SK-N-SH (cell line): Measurements from ENCODE around the gene CLCN2. TPM values are rescaled to one million over a fixed set of nuclear protein-coding genes. Genes with fewer than 3 reads are reported as not detected.
A peak's percentile ranks its signal among the peaks of the same experiment; 100 is the strongest.

Source experiments
- CTCF ChIA-PET: fragments of 300-600, 350-600 bp; formaldehyde crosslinking; extraction: SDS; loops from one replicate; lab custom pipeline; 2021; lab: Yijun Ruan, JAX
- POLR2A ChIA-PET: fragments of 350-600 bp; sonication (Branson Sonifier 250); formaldehyde crosslinking; extraction: SDS; loops from one replicate; lab custom pipeline; 2020; ENCODE audit warnings: antibody characterized with exemption, inconsistent platforms; lab: Yijun Ruan, JAX
- DNase-seq: peaks from one replicate; pipeline ENCODE4 v3.0.0; 2012
- H2AFZ ChIP-seq: fragments of 200-600 bp; sonication (generic); 2 replicates; pipeline ENCODE4 v1.8.1; 2016; ENCODE audit warnings: antibody characterized with exemption, mild to moderate bottlenecking, low read depth
- H3F3A ChIP-seq: fragments of 200-600 bp; sonication (generic); replicated peaks from 2 replicates; pipeline ENCODE3; 2016; ENCODE audit warnings: antibody characterized with exemption, mild to moderate bottlenecking; ENCODE audit not compliant: insufficient read depth
- H3K27ac ChIP-seq, 2 experiments: fragments of 200-500 bp in 1 of 2; fragments of 200-600 bp in 1 of 2; sonication (Bioruptor generic) in 1 of 2; sonication (generic), shearing (Covaris generic) in 1 of 2; 2 replicates each; pipeline versions ENCODE4 v1.5.1 to v1.6.1; 2014 to 2016; ENCODE audit warnings: low read depth in 2 of 2, inconsistent platforms in 1 of 2, low read length in 1 of 2, mild to moderate bottlenecking in 1 of 2, mixed read lengths in 1 of 2
- H3K27me3 ChIP-seq: fragments of 200-600 bp; sonication (generic), shearing (Covaris generic); 2 replicates; pipeline ENCODE4 v1.6.1; 2016; ENCODE audit warnings: mixed run types; ENCODE audit not compliant: insufficient read depth
- H3K36me3 ChIP-seq, 2 experiments: fragments of 200-500 bp in 1 of 2; fragments of 200-600 bp in 1 of 2; sonication (Bioruptor generic) in 1 of 2; sonication (generic) in 1 of 2; replicated peaks in 1 of 2; 2 replicates each; pipeline versions ENCODE3 to v1.5.1; 2014 to 2016; ENCODE audit warnings: low read length in 1 of 2, mild to moderate bottlenecking in 1 of 2; ENCODE audit not compliant: insufficient read depth in 2 of 2, control insufficient read depth in 1 of 2
- H3K4me1 ChIP-seq, 2 experiments: fragments of 200-500 bp in 1 of 2; fragments of 200-600 bp in 1 of 2; sonication (Bioruptor generic) in 1 of 2; sonication (generic), shearing (Covaris generic) in 1 of 2; 2 replicates each; pipeline versions ENCODE4 v1.5.1 to v1.6.1; 2014 to 2016; ENCODE audit warnings: low read depth in 1 of 2, low read length in 1 of 2, mixed run types in 1 of 2; ENCODE audit not compliant: insufficient read depth in 2 of 2, control insufficient read depth in 1 of 2
- H3K4me2 ChIP-seq: fragments of 200-600 bp; sonication (generic), shearing (Covaris generic); 2 replicates; pipeline ENCODE4 v1.6.1; 2017; ENCODE audit warnings: mixed run types
- H3K4me3 ChIP-seq, 2 experiments: fragments of 200-500 bp in 1 of 2; fragments of 200-600 bp in 1 of 2; sonication (Bioruptor generic) in 1 of 2; sonication (generic), shearing (Covaris generic) in 1 of 2; 2 replicates each; pipeline versions ENCODE4 v1.5.1 to v1.8.1; 2014 to 2016; ENCODE audit warnings: low read depth in 2 of 2, inconsistent platforms in 1 of 2, low read length in 1 of 2, mild to moderate bottlenecking in 1 of 2, mixed read lengths in 1 of 2, moderate library complexity in 1 of 2
- H3K79me2 ChIP-seq: fragments of 200-600 bp; sonication (generic); 2 replicates; pipeline ENCODE4 v1.8.1; 2017; ENCODE audit warnings: mild to moderate bottlenecking; ENCODE audit not compliant: insufficient read depth
- H3K9ac ChIP-seq: fragments of 200-600 bp; sonication (generic); 2 replicates; pipeline ENCODE4 v1.6.1; 2017; ENCODE audit warnings: mixed run types
- H3K9me2 ChIP-seq: fragments of 200-600 bp; sonication (generic); 2 replicates; pipeline ENCODE4 v1.6.1; 2017; ENCODE audit warnings: mixed run types
- H3K9me3 ChIP-seq: fragments of 200-600 bp; sonication (generic); 2 replicates; pipeline ENCODE4 v1.6.1; 2017; ENCODE audit warnings: mixed run types, mild to moderate bottlenecking, moderate library complexity
- H4K20me1 ChIP-seq: fragments of 200-600 bp; sonication (generic); 2 replicates; pipeline ENCODE4 v1.6.1; 2017; ENCODE audit warnings: mild to moderate bottlenecking, mixed run types; ENCODE audit not compliant: insufficient read depth
- FOXJ3 ChIP-seq: sonication (generic); formaldehyde crosslinking; IDR thresholded peaks from 2 replicates; pipeline ENCODE4 v1.5.1; 2020; ENCODE audit warnings: mild to moderate bottlenecking, missing genetic modification reagents
- GABPA ChIP-seq: IDR thresholded peaks from 2 replicates; pipeline ENCODE4 v1.4.0; 2012; ENCODE audit warnings: low read depth, mild to moderate bottlenecking
- IRF3 ChIP-seq: fragments of 150-350 bp; IDR thresholded peaks from 2 replicates; pipeline ENCODE4 v1.6.1; 2016; ENCODE audit warnings: mild to moderate bottlenecking, low read depth, low read length
- MAX ChIP-seq: IDR thresholded peaks from 2 replicates; pipeline ENCODE4 v1.4.0; 2012; ENCODE audit warnings: low read depth
- MEF2A ChIP-seq: IDR thresholded peaks from 2 replicates; pipeline ENCODE4 v1.4.0; 2012; ENCODE audit warnings: low read depth, borderline replicate concordance
- MXI1 ChIP-seq: IDR thresholded peaks from 2 replicates; pipeline ENCODE4 v1.6.1; 2012; ENCODE audit warnings: mild to moderate bottlenecking, low read depth, low read length, improper control_type of control experiment
- RFX5 ChIP-seq: IDR thresholded peaks from 2 replicates; pipeline ENCODE4 v1.6.1; 2012; ENCODE audit warnings: mild to moderate bottlenecking, improper control_type of control experiment, low read length
- SIN3A ChIP-seq: IDR thresholded peaks from 2 replicates; pipeline ENCODE4 v1.6.1; 2012; ENCODE audit warnings: low read depth, mild to moderate bottlenecking, low read length, moderate library complexity, borderline replicate concordance
- TAF1 ChIP-seq: IDR thresholded peaks from 2 replicates; pipeline ENCODE4 v1.6.1; 2012; ENCODE audit warnings: low read depth, mild to moderate bottlenecking, low read length, moderate library complexity, borderline replicate concordance
- TCF12 ChIP-seq: IDR thresholded peaks from 2 replicates; pipeline ENCODE4 v1.4.0; 2012
- USF1 ChIP-seq: IDR thresholded peaks from 2 replicates; pipeline ENCODE4 v1.4.0; 2012; ENCODE audit warnings: low read depth, borderline replicate concordance
- USF2 ChIP-seq: fragments of 150-350 bp; IDR thresholded peaks from 2 replicates; pipeline ENCODE4 v1.6.1; 2017; ENCODE audit warnings: antibody characterized with exemption, low read length, low read depth, borderline replicate concordance
- YY1 ChIP-seq: IDR thresholded peaks from 2 replicates; pipeline ENCODE4 v1.4.0; 2012; ENCODE audit warnings: low read depth, mild to moderate bottlenecking
- WGBS: methylation state at CpG from one replicate; pipeline ENCODE4 v1.1.6; 2017; ENCODE audit warnings: low lambda C conversion rate; 5-methylcytosine and 5-hydroxymethylcytosine counted together
- polyA plus RNA-seq, 3 experiments: library from polyadenylated mRNA; depleted of rRNA; stranded (reverse); fragments of >200 nt; gene quantifications; 2 replicates each; pipeline ENCODE4 v1.2.3, GENCODE V29; 2012
- TF ChIP-seq, protein P1 (sequence below): IDR thresholded peaks from 2 replicates; pipeline ENCODE4 v1.6.1; 2012; ENCODE audit warnings: mild to moderate bottlenecking, low read depth, low read length, moderate library complexity

The CLCN2 gene
- polyA plus RNA-seq, 1 of the 3 experiments (the other 2 are of a cell fraction) = 9.1 TPM

DNA sequence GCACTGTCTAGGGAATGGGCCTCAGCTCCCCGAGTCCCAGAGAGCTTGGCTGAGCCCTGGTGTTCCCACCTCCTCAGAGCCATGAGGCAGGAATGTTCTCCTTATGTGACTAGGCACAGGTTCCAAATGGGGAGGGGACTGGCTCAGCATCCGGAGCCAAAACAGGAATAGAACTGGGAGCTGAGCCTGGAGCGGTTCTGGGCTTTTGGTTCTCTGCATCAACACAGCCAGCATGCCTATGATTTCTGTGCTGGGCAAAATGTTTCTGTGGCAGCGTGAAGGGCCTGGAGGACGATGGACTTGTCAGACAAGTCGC is 24.0 kb downstream of the CLCN2 start, which contains the start of gene FAM131A:
TSS of gene FAM131A (plus strand) at position 202 of the 316 bp plus-strand sequence. CDS start at position 233, 31 bp downstream.
- ChIA-PET CTCF (interaction anchor here (0.7 to 5.2 kb wide), 5 partner anchors 8 to 53 kb away, joined by 3 to 63 read pairs (median 4); no protein-coding TSS in a partner anchor), POLR2A (interaction anchor here (0.7 to 3.1 kb wide), 7 partner anchors 8 to 31 kb away, joined by 3 to 19 read pairs (median 4); partner anchors contain the start of genes CLCN2 and POLR2H)
- no peaks in the 10 kb centered on the region for H3K9me2 ChIP-seq
- peak within 1 kb of the TSS; percentile 72 to 74 for H3K4me3 ChIP-seq
- no peaks in the 10 kb centered on the region for H3K27me3 ChIP-seq
- no peak within 1 kb of the TSS for H2AFZ ChIP-seq
- H3K4me2 ChIP-seq = peak within 1 kb of the TSS; percentile 85
- H3K9me3 ChIP-seq = no peaks in the 10 kb centered on the region
- H4K20me1 ChIP-seq = peaks cover 19% of the 10 kb centered on the region
- peak within 1 kb of the TSS; percentile 90 to 92 for H3K27ac ChIP-seq
- DNase-seq = no peak
- H3F3A ChIP-seq = peaks cover 36% of the 10 kb centered on the region
- H3K36me3 ChIP-seq = peaks cover 19 to 35% of the 10 kb centered on the region in 2 experiments
- WGBS = 58% methylated on average over 6 of the region's 6 CpGs
- H3K79me2 ChIP-seq = peaks cover 74% of the 10 kb centered on the region
- H3K4me1 ChIP-seq = peaks cover 37 to 45% of the 10 kb centered on the region in 2 experiments; a peak in 3 of 4 replicates
- TF ChIP-seq SIN3A (no peak), GABPA (no peak), RFX5 (no peak), YY1 (no peak), IRF3 (no peak), TCF12 (no peak), MAX (no peak), MEF2A (no peak)
- TF ChIP-seq, protein P1, sequence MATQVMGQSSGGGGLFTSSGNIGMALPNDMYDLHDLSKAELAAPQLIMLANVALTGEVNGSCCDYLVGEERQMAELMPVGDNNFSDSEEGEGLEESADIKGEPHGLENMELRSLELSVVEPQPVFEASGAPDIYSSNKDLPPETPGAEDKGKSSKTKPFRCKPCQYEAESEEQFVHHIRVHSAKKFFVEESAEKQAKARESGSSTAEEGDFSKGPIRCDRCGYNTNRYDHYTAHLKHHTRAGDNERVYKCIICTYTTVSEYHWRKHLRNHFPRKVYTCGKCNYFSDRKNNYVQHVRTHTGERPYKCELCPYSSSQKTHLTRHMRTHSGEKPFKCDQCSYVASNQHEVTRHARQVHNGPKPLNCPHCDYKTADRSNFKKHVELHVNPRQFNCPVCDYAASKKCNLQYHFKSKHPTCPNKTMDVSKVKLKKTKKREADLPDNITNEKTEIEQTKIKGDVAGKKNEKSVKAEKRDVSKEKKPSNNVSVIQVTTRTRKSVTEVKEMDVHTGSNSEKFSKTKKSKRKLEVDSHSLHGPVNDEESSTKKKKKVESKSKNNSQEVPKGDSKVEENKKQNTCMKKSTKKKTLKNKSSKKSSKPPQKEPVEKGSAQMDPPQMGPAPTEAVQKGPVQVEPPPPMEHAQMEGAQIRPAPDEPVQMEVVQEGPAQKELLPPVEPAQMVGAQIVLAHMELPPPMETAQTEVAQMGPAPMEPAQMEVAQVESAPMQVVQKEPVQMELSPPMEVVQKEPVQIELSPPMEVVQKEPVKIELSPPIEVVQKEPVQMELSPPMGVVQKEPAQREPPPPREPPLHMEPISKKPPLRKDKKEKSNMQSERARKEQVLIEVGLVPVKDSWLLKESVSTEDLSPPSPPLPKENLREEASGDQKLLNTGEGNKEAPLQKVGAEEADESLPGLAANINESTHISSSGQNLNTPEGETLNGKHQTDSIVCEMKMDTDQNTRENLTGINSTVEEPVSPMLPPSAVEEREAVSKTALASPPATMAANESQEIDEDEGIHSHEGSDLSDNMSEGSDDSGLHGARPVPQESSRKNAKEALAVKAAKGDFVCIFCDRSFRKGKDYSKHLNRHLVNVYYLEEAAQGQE = no peak
- H3K9ac ChIP-seq = peak within 1 kb of the TSS; percentile 83

DNA sequence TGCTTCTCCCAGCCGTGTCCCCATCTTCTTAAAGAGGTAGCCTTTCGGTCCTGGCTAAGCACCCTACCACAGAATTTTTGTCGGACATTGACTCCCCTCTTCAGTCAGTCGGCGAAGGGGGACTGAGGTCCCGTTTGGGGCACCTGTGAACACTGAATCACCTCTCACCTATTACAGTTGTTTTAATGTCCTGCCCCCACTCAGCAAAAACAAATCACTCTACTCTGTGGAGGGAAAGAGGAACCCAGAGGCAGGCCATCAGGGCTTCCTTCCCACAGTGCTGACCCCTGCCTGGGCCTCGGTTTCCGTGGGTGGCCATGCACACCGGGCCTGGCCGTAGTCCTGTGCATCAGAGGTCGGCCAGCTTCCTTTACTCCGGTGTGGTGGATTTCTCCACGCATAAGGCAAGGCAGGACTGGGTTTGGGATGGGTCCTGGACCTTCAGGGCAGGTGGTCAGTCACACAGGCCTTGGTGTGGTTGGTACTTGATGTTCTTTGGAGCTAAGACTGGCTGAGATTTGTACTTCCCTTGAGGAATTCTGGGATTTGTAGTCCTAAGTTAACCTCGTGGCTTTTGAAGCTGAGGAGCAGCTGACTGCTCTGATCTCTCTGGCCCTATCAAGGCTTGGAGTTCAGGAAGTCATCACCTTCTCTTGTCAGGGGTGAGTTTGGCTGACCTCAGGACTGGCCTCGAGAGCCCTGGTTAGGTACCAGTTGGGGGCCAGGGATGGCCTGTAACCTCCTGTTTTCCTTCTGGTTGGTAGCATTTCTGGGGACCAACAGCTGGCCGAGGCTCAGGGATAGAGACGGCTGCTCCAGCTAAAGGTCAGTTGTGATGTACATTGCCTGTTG is 24.6 kb downstream of the CLCN2 start:
- H3K4me2 ChIP-seq = peak overlapping the region; percentile 85
- H3K9me2 ChIP-seq = no peaks in the 10 kb centered on the region
- H3K4me3 ChIP-seq = peak overlapping the region; percentile 72 to 74
- H2AFZ ChIP-seq = no peak overlapping the region
- H3F3A ChIP-seq = peaks cover 40% of the 10 kb centered on the region
- peak overlapping the region; percentile 90 to 92 for H3K27ac ChIP-seq
- peaks cover 22% of the 10 kb centered on the region for H4K20me1 ChIP-seq
- ChIA-PET POLR2A (interaction anchor here (0.7 to 3.1 kb wide), 7 partner anchors 9 to 32 kb away, joined by 3 to 19 read pairs (median 4); partner anchors contain the start of genes CLCN2 and POLR2H), CTCF (interaction anchor here (0.7 to 5.2 kb wide), 5 partner anchors 9 to 53 kb away, joined by 3 to 63 read pairs (median 4); no protein-coding TSS in a partner anchor)
- H3K4me1 ChIP-seq = peaks cover 37 to 49% of the 10 kb centered on the region in 2 experiments; a peak in 3 of 4 replicates
- H3K27me3 ChIP-seq = no peaks in the 10 kb centered on the region
- DNase-seq = peak; percentile 67
- H3K9ac ChIP-seq = peak overlapping the region; percentile 83
- WGBS = 19% methylated on average over 7 of the region's 17 CpGs
- H3K9me3 ChIP-seq = no peaks in the 10 kb centered on the region
- peaks cover 22 to 37% of the 10 kb centered on the region in 2 experiments for H3K36me3 ChIP-seq
- H3K79me2 ChIP-seq = peaks cover 74% of the 10 kb centered on the region
- TF ChIP-seq TCF12 (no peak), USF1 (peak; percentile 47; the same call in 1 of the 2 replicates), MXI1 (peak; percentile 70), GABPA (peak; percentile 61), TAF1 (no peak), FOXJ3 (CRISPR knock-in tag) (no peak), MAX (peak; percentile 35; the same call in 1 of the 2 replicates), USF2 (no peak)
